ENCODE results near the gene NFKBIE.

- TF ChIP-seq CTCF (IDR thresholded peaks at IDR 0.05) = no peak
- no peak for TF ChIP-seq SIN3A (IDR thresholded peaks at IDR 0.05; ENCODE audit: borderline replicate concordance, insufficient read depth, low read depth, low read length)
- TF ChIP-seq POLR2AphosphoS5 (IDR thresholded peaks at IDR 0.05; ENCODE audit: low read depth, low read length) = no peak
- TF ChIP-seq REST (IDR thresholded peaks at IDR 0.05; ENCODE audit: insufficient read depth in 1 of 2, low read depth in 2 of 2, low read length in 1 of 2) = no peak
- no peak for TF ChIP-seq TCF7L2 (IDR thresholded peaks at IDR 0.05; ENCODE audit: low read depth, low read length)
These were observed 38.1 kb downstream of the NFKBIE start for GRCh38 chr6:44227148-44227793.

All from Panc1 (cell line).